Measurements from ENCODE around the gene RENBP.

RENBP gene

GRCh38 chrX:153888344-153888743, 56.1 kb downstream of the RENBP start:
- no peak for TF ChIP-seq TAF1 (IDR thresholded peaks at IDR 0.05; ENCODE audit: low read depth, low read length)
- TF ChIP-seq SPI1 (IDR thresholded peaks at IDR 0.05; ENCODE audit: low read depth, low read length) = peak; percentile 60
- no peak for TF ChIP-seq POLR2AphosphoS5 (IDR thresholded peaks at IDR 0.05; ENCODE audit: low read depth, low read length)
- TF ChIP-seq POLR2A (IDR thresholded peaks at IDR 0.05; ENCODE audit: low read depth, low read length) = no peak
- TF ChIP-seq POU2F2 (IDR thresholded peaks at IDR 0.05; ENCODE audit: low read depth, low read length) = no peak
- DNase-seq (ENCODE audit: insufficient read length, low spot score) = no peak
- peak; percentile 93 for FAIRE-seq

GRCh38 chrX:153887385-153887784, 57.1 kb downstream of the RENBP start:
- DNase-seq (ENCODE audit: insufficient read length, low spot score) = no peak
- no peak for FAIRE-seq
- TF ChIP-seq TAF1 (IDR thresholded peaks at IDR 0.05; ENCODE audit: low read depth, low read length) = no peak
- TF ChIP-seq POLR2AphosphoS5 (IDR thresholded peaks at IDR 0.05; ENCODE audit: low read depth, low read length) = no peak
- TF ChIP-seq SPI1 (IDR thresholded peaks at IDR 0.05; ENCODE audit: low read depth, low read length) = no peak
- TF ChIP-seq POLR2A (IDR thresholded peaks at IDR 0.05; ENCODE audit: low read depth, low read length) = no peak
- TF ChIP-seq PAX5 (IDR thresholded peaks at IDR 0.05; ENCODE audit: insufficient read depth, low read length, severe bottlenecking) = no peak
- no peak for TF ChIP-seq POU2F2 (IDR thresholded peaks at IDR 0.05; ENCODE audit: low read depth, low read length)

- FAIRE-seq = no peak
- DNase-seq (ENCODE audit: insufficient read length, low spot score) = no peak
- TF ChIP-seq POLR2A (IDR thresholded peaks at IDR 0.05; ENCODE audit: low read depth, low read length) (no peak), PAX5 (IDR thresholded peaks at IDR 0.05; ENCODE audit: insufficient read depth, low read length, severe bottlenecking) (no peak), POLR2AphosphoS5 (IDR thresholded peaks at IDR 0.05; ENCODE audit: low read depth, low read length) (no peak), TAF1 (IDR thresholded peaks at IDR 0.05; ENCODE audit: low read depth, low read length) (no peak), SPI1 (IDR thresholded peaks at IDR 0.05; ENCODE audit: low read depth, low read length) (no peak), POU2F2 (IDR thresholded peaks at IDR 0.05; ENCODE audit: low read depth, low read length) (no peak)
These were observed 57.5 kb downstream of the RENBP start for GRCh38 chrX:153886915-153887314.

- FAIRE-seq = no peak
- no peak for TF ChIP-seq POLR2A (IDR thresholded peaks at IDR 0.05; ENCODE audit: low read depth, low read length)
- no peak for TF ChIP-seq TAF1 (IDR thresholded peaks at IDR 0.05; ENCODE audit: low read depth, low read length)
- no peak for TF ChIP-seq POLR2AphosphoS5 (IDR thresholded peaks at IDR 0.05; ENCODE audit: low read depth, low read length)
- no peak for TF ChIP-seq POU2F2 (IDR thresholded peaks at IDR 0.05; ENCODE audit: low read depth, low read length)
- TF ChIP-seq SPI1 (IDR thresholded peaks at IDR 0.05; ENCODE audit: low read depth, low read length) = no peak
- no peak for TF ChIP-seq PAX5 (IDR thresholded peaks at IDR 0.05; ENCODE audit: insufficient read depth, low read length, severe bottlenecking)
- DNase-seq (ENCODE audit: insufficient read length, low spot score) = no peak
These were observed 58.2 kb downstream of the RENBP start, which contains the start of gene L1CAM for GRCh38 chrX:153885968-153886903. Gene L1CAM (minus strand): TSS chrX:153886173. CDS start chrX:153875836, 10,337 bp downstream.
